A549 (cell line): ENCODE measurements around the gene DPCD. TPM values are rescaled to one million over a fixed set of nuclear protein-coding genes. Genes with fewer than 3 reads are reported as not detected.
A peak's percentile ranks its signal among the peaks of the same experiment; 100 is the strongest.

Experiments used
- ATAC-seq, 2 experiments: fragments of 200-7000 bp in 1 of 2; fragments of >200 bp in 1 of 2; cut with Nextera tagmentation in 1 of 2; cut with Tn5 transposase in 1 of 2; 3 replicates each; pipeline versions ENCODE4 v1.8.0 to v1.9.1; 2018 to 2020; ENCODE audit warnings: mild to moderate bottlenecking in 1 of 2, moderate library complexity in 1 of 2
- CTCF ChIA-PET: fragments of 300-600 bp; sonication (Branson Sonifier 250); formaldehyde crosslinking; extraction: SDS; loops from one replicate; lab custom pipeline; 2021; ENCODE audit warnings: antibody characterized with exemption, inconsistent platforms; lab: Yijun Ruan, JAX
- POLR2A ChIA-PET: fragments of 350-600 bp; formaldehyde crosslinking; extraction: SDS; loops from one replicate; lab custom pipeline; 2021; ENCODE audit warnings: antibody characterized with exemption, inconsistent platforms; lab: Yijun Ruan, JAX
- DNase-seq, 2 experiments: peaks; one replicate each; pipeline versions ENCODE4 v3.0.0 to v3.0.0-alpha.2; 2011 to 2016; ENCODE audit warnings: low read depth in 1 of 2, low spot score in 1 of 2
- FAIRE-seq: peaks from 2 replicates; lab custom pipeline; 2011; peaks lifted over from hg19 to GRCh38; lab: Jason Lieb, UNC
- H3K27ac ChIP-seq, 2 experiments: fragments of >200 bp; sonication (Bioruptor Twin); formaldehyde crosslinking; 3 replicates each; pipeline ENCODE4 v1.5.1; 2016 to 2017
- H3K4me1 ChIP-seq: fragments of >200 bp; sonication (Bioruptor Twin); formaldehyde crosslinking; 3 replicates; pipeline ENCODE4 v1.6.1; 2016
- H3K4me2 ChIP-seq: fragments of >200 bp; sonication (Bioruptor Twin); formaldehyde crosslinking; 3 replicates; pipeline ENCODE4 v1.6.1; 2016
- H3K4me3 ChIP-seq: fragments of >200 bp; sonication (Bioruptor Twin); formaldehyde crosslinking; 3 replicates; pipeline ENCODE4 v1.5.1; 2016
- H3K9me3 ChIP-seq: fragments of >200 bp; sonication (Bioruptor Twin); formaldehyde crosslinking; 3 replicates; pipeline ENCODE4 v1.6.1; 2016
- CEBPB ChIP-seq, 2 experiments: fragments of >200 bp in 1 of 2; sonication (Bioruptor Twin) in 1 of 2; formaldehyde crosslinking in 1 of 2; IDR thresholded peaks; 2 replicates each; pipeline ENCODE4 v1.6.1; 2012 to 2016
- CHD2 ChIP-seq: fragments of 150-350 bp; IDR thresholded peaks from 2 replicates; pipeline ENCODE4 v1.6.1; 2014; ENCODE audit warnings: low read length; ENCODE audit not compliant: partially characterized antibody
- CTCF ChIP-seq: fragments of >200 bp; sonication (Bioruptor Twin); formaldehyde crosslinking; IDR thresholded peaks from 3 replicates; pipeline ENCODE4 v1.5.1; 2016
- E2F6 ChIP-seq: IDR thresholded peaks from 2 replicates; pipeline ENCODE4 v1.6.1; 2012; ENCODE audit warnings: low read depth, borderline replicate concordance
- EHF ChIP-seq: fragments of 250-450 bp; sonication (Bioruptor Pico); IDR thresholded peaks from 2 replicates; pipeline ENCODE4 v1.5.0; 2020; ENCODE audit warnings: mild to moderate bottlenecking
- FOSB ChIP-seq: fragments of 250-450 bp; sonication (Bioruptor Pico); IDR thresholded peaks from 2 replicates; pipeline ENCODE4 v1.5.0; 2020; ENCODE audit warnings: mild to moderate bottlenecking, moderate library complexity
- HES2 ChIP-seq: fragments of >200 bp; sonication (Bioruptor Twin); formaldehyde crosslinking; IDR thresholded peaks from 2 replicates; pipeline ENCODE4 v1.6.1; 2016
- HMGXB4 ChIP-seq: fragments of 250-450 bp; sonication (Bioruptor Pico); IDR thresholded peaks from 2 replicates; pipeline ENCODE4 v1.5.0; 2021; ENCODE audit warnings: mild to moderate bottlenecking, moderate library complexity, borderline replicate concordance
- JUN ChIP-seq, 2 experiments: fragments of >200 bp; sonication (Bioruptor Twin); formaldehyde crosslinking; IDR thresholded peaks; 2 replicates in 1 of 2; 3 replicates in 1 of 2; pipeline ENCODE4 v1.6.1; 2016 to 2017
- MAX ChIP-seq: IDR thresholded peaks from 2 replicates; pipeline ENCODE4 v1.6.1; 2012
- MAZ ChIP-seq: fragments of 150-350 bp; IDR thresholded peaks from 2 replicates; pipeline ENCODE4 v1.6.1; 2014; ENCODE audit warnings: antibody characterized with exemption, low read depth, low read length, borderline replicate concordance
- MYC ChIP-seq: IDR thresholded peaks from 2 replicates; pipeline ENCODE4 v1.6.1; 2012; ENCODE audit warnings: mild to moderate bottlenecking, inconsistent platforms, low read length, improper control_type of control experiment, borderline replicate concordance
- NFE2L2 ChIP-seq: fragments of 150-350 bp; conservative IDR thresholded peaks from 2 replicates; pipeline ENCODE4 v1.6.1; 2014; ENCODE audit warnings: low read length
- NR3C1 ChIP-seq: fragments of >200 bp; sonication (Bioruptor Twin); formaldehyde crosslinking; IDR thresholded peaks from 3 replicates; pipeline ENCODE4 v1.6.1; 2017
- PBX3 ChIP-seq: IDR thresholded peaks from 2 replicates; pipeline ENCODE4 v1.6.1; 2012
- POLR2A ChIP-seq: IDR thresholded peaks from 2 replicates; pipeline ENCODE4 v1.6.1; 2012; ENCODE audit warnings: mild to moderate bottlenecking, low read length
- RAD21 ChIP-seq, 2 experiments: fragments of >200 bp in 1 of 2; sonication (Bioruptor Twin) in 1 of 2; formaldehyde crosslinking in 1 of 2; IDR thresholded peaks in 1 of 2; conservative IDR thresholded peaks in 1 of 2; 2 replicates in 1 of 2; 3 replicates in 1 of 2; pipeline ENCODE4 v1.6.1; 2012 to 2018; ENCODE audit warnings: inconsistent platforms in 1 of 2
- SMC3 ChIP-seq: fragments of >200 bp; sonication (Bioruptor Twin); formaldehyde crosslinking; IDR thresholded peaks from 3 replicates; pipeline ENCODE4 v1.6.1; 2018; ENCODE audit warnings: inconsistent platforms
- SREBF2 ChIP-seq: fragments of 450-650 bp; IDR thresholded peaks from 2 replicates; pipeline ENCODE4 v1.6.1; 2014; ENCODE audit warnings: mild to moderate bottlenecking, moderate library complexity
- TFCP2L1 ChIP-seq: fragments of 250-450 bp; sonication (Bioruptor Pico); IDR thresholded peaks from 2 replicates; pipeline ENCODE4 v1.5.0; 2021; ENCODE audit warnings: mild to moderate bottlenecking
- WGBS: methylation state at CpG from one replicate; pipeline ENCODE4 v1.1.6; 2017; ENCODE audit errors: missing lambda C conversion rate; 5-methylcytosine and 5-hydroxymethylcytosine counted together
- polyA plus RNA-seq, 4 experiments: library from polyadenylated mRNA; depleted of rRNA in 3 of 4; stranded (reverse); fragments of >200 nt; fragmentation: RNase III in 1 of 4; extraction: RNeasy Plus Mini Kit Qiagen cat#74134 plus additional on column Dnase treatment in 1 of 4; gene quantifications; 2 replicates in 3 of 4; 3 replicates in 1 of 4; pipeline ENCODE4 v1.2.3, GENCODE V29; 2011 to 2017

DPCD gene
- polyA plus RNA-seq, 2 of the 4 experiments (the other 2 are of a cell fraction): 37.4 to 40.8 TPM

GRCh38 chr10:101569622-101570427 is 18.3 kb upstream of the DPCD start:
- Histone ChIP-seq H3K4me2 (peak overlapping the region; percentile 95), H3K4me1 (peaks cover 10% of the 10 kb centered on the region; the same call in 2 of the 3 replicates), H3K27ac (peak overlapping the region; percentile 81 to 92), H3K9me3 (peaks cover 13% of the 10 kb centered on the region; the same call in 2 of the 3 replicates), H3K4me3 (peak overlapping the region; percentile 63)
- FAIRE-seq (no peak), DNase-seq (peak; percentile 69 to 88), ATAC-seq (peak; percentile 69 to 88)
- WGBS: 7% methylated on average over 25 of the region's 56 CpGs
- TF ChIP-seq NFE2L2 (no peak), SREBF2 (no peak), TFCP2L1 (CRISPR knock-in tag) (no peak), RAD21 (conservative IDR thresholded peaks at IDR 0.05 in 1 of 2, IDR thresholded peaks at IDR 0.05 in 1 of 2) (peak; percentile 75 to 96), CTCF (peak; percentile 93), SMC3 (peak; percentile 91), MAX (peak; percentile 54; the same call in 1 of the 2 replicates), JUN (IDR thresholded peaks at IDR 0.05) (peak in 1 of 2 experiments; percentile 60; a peak in 1 of 5 replicates), FOSB (no peak), PBX3 (0 out of 2 replicates have a peak, but pooled peaks have one; percentile 37), MAZ (0 out of 2 replicates have a peak, but pooled peaks have one; percentile 33), CEBPB (IDR thresholded peaks at IDR 0.05) (no peak), HES2 (no peak), NR3C1 (no peak), POLR2A (peak; percentile 26; the same call in 1 of the 2 replicates)
- ChIA-PET POLR2A (interaction anchor here (0.7 to 1.6 kb wide), 3 partner anchors 18 to 356 kb away, joined by 3 to 9 read pairs (median 7); partner anchors contain the start of genes DPCD and POLL), CTCF (interaction anchor here (0.6 to 6.6 kb wide), 52 partner anchors 9 to 601 kb away, joined by 3 to 136 read pairs (median 4); partner anchors contain the start of genes DPCD and POLL)

- peak; percentile 53 to 65 for ATAC-seq
- Histone ChIP-seq H3K9me3 (peaks cover 13% of the 10 kb centered on the region; the same call in 2 of the 3 replicates), H3K4me1 (peaks cover 10% of the 10 kb centered on the region; the same call in 2 of the 3 replicates), H3K4me2 (peak overlapping the region; percentile 95), H3K4me3 (peak overlapping the region; percentile 63), H3K27ac (peak overlapping the region; percentile 81 to 92)
- peak in 1 of 2 experiments; percentile 27 for DNase-seq
- CTCF ChIA-PET: interaction anchor here (0.6 to 6.6 kb wide), 40 partner anchors 9 to 602 kb away, joined by 3 to 136 read pairs (median 4); partner anchors contain the start of genes DPCD and POLL
- FAIRE-seq: no peak
- 33% methylated on average over 18 of the region's 37 CpGs for WGBS
- POLR2A ChIA-PET: interaction anchor here (0.7 to 1.6 kb wide), 4 partner anchors 16 to 357 kb away, joined by 3 to 9 read pairs (median 5); partner anchors contain the start of genes DPCD and POLL
- TF ChIP-seq CHD2 (no peak), JUN (IDR thresholded peaks at IDR 0.05) (peak in 1 of 2 experiments; percentile 33; a peak in 2 of 5 replicates), HES2 (no peak), NR3C1 (no peak), POLR2A (peak; percentile 3; the same call in 1 of the 2 replicates), HMGXB4 (no peak), MYC (0 out of 2 replicates have a peak, but pooled peaks have one; percentile 51), EHF (CRISPR knock-in tag) (no peak), E2F6 (no peak), MAZ (0 out of 2 replicates have a peak, but pooled peaks have one; percentile 5), RAD21 (conservative IDR thresholded peaks at IDR 0.05 in 1 of 2, IDR thresholded peaks at IDR 0.05 in 1 of 2) (0 out of 5 replicates have a peak, but pooled peaks of 1 of the 2 experiments have one; percentile 4)
These were observed 17.5 kb upstream of the DPCD start for GRCh38 chr10:101570428-101571270.
